SU-DHL-6 (cell line): ENCODE measurements around the gene DPEP1.

Experiments used
- CTCF ChIP-seq: fragments of 200-600 bp; sonication (generic); IDR thresholded peaks from one replicate; pipeline ENCODE4 v1.5.1; 2017; ENCODE audit warnings: antibody characterized with exemption, mild to moderate bottlenecking, low read length, moderate library complexity; ENCODE audit not compliant: insufficient read depth, poor library complexity, severe bottlenecking
- EZH2phosphoT487 ChIP-seq: fragments of 200-600 bp; sonication (generic), shearing (Covaris generic); conservative IDR thresholded peaks from 2 replicates; pipeline ENCODE4 v1.6.1; 2018; ENCODE audit warnings: mild to moderate bottlenecking, antibody characterized with exemption, low read length, moderate library complexity, mixed read lengths

GRCh38 chr16:89658221-89658879 lies 44.9 kb downstream of the DPEP1 start:
- TF ChIP-seq CTCF (no peak), EZH2phosphoT487 (no peak)
